Gastroesophageal sphincter (tissue), 3 donors: ENCODE measurements around the gene NAGPA.

Experiments used
- CTCF ChIP-seq, 4 experiments: fragments of 200-600 bp in 2 of 4; fragments of 450-650 bp in 2 of 4; sonication (generic) in 1 of 4; IDR thresholded peaks; one replicate each; pipeline ENCODE4 v1.5.1; 2017 to 2019; ENCODE audit warnings: antibody characterized with exemption in 4 of 4, mild to moderate bottlenecking in 2 of 4, moderate library complexity in 2 of 4
- EP300 ChIP-seq: sonication (generic); formaldehyde crosslinking; IDR thresholded peaks from one replicate; pipeline ENCODE4 v1.6.1; 2017; ENCODE audit warnings: antibody characterized with exemption, mild to moderate bottlenecking
- POLR2A ChIP-seq, 2 donors: fragments of 450-650 bp; IDR thresholded peaks; one replicate each; pipeline ENCODE4 v1.6.1; 2017; ENCODE audit warnings: antibody characterized with exemption in 2 of 2, mild to moderate bottlenecking in 2 of 2, moderate library complexity in 1 of 2

- TF ChIP-seq CTCF (IDR thresholded peaks at IDR 0.05) (no peak), POLR2A (IDR thresholded peaks at IDR 0.05) (no peak), EP300 (no peak)
Observed at GRCh38 chr16:5042574-5043171, 8.9 kb upstream of the NAGPA start.
